ENCODE results near the gene STAT3.

STAT3 gene

DNA sequence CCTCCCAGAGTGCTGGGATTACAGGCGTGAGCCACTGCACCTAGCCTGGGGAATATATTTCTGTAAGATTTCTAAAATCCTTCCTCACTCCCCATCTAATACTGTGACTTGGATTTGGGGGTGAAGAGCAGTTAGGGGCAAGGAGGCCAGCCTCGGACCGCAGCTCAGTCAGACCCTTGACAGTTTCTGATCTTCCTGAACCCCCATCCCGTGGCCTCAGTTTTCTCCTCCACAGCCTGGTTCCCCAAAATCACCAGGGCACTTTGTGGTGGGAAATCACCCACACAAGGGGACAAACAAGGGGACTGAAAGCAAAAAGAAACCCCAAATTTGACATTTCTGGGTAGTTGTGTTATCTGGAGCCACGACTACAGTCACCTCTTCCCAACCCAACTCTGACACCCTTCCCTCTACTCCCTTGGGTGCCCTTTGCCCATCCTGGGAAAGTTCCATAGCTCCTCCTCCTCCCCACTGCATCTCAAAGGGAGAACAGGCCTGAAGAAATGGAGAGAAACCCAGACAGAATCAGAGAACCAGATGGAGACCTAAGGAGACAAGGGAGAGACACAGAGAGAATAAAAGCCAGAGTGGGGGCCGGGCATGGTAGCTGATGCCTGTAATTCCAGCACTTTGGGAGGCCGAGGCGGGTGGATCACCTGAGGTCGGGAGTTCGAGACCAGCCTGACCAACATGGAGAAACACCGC lies 102.7 kb downstream of the STAT3 start:
- no peak overlapping the region for H3K4me2 ChIP-seq (ENCODE audit: insufficient read depth, low read length)
- H3K27me3 ChIP-seq (ENCODE audit: insufficient read depth, low read length, poor library complexity), result peaks cover 36% of the 10 kb centered on the region
- H3K9me3 ChIP-seq (ENCODE audit: insufficient read depth, low read length, severe bottlenecking), result no peaks in the 10 kb centered on the region
- ATAC-seq (ENCODE audit: insufficient read depth, low read depth) (no peak), DNase-seq (no peak)
- H2AFZ ChIP-seq (ENCODE audit: low read depth, low read length), result no peak overlapping the region
- H3K27ac ChIP-seq (ENCODE audit: low read length), result no peak overlapping the region
- TF ChIP-seq, protein P1, sequence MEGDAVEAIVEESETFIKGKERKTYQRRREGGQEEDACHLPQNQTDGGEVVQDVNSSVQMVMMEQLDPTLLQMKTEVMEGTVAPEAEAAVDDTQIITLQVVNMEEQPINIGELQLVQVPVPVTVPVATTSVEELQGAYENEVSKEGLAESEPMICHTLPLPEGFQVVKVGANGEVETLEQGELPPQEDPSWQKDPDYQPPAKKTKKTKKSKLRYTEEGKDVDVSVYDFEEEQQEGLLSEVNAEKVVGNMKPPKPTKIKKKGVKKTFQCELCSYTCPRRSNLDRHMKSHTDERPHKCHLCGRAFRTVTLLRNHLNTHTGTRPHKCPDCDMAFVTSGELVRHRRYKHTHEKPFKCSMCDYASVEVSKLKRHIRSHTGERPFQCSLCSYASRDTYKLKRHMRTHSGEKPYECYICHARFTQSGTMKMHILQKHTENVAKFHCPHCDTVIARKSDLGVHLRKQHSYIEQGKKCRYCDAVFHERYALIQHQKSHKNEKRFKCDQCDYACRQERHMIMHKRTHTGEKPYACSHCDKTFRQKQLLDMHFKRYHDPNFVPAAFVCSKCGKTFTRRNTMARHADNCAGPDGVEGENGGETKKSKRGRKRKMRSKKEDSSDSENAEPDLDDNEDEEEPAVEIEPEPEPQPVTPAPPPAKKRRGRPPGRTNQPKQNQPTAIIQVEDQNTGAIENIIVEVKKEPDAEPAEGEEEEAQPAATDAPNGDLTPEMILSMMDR (IDR thresholded peaks at IDR 0.05; ENCODE audit: borderline replicate concordance, extremely low read depth, low read length, poor library complexity, severe bottlenecking), result no peak
- TF ChIP-seq EZH2 (IDR thresholded peaks at IDR 0.05; ENCODE audit: borderline replicate concordance, low read depth, low read length, severe bottlenecking), result no peak
- H3K9ac ChIP-seq (ENCODE audit: low read depth, low read length), result no peak overlapping the region
- no peak overlapping the region for H3K4me3 ChIP-seq (ENCODE audit: low read depth in 1 of 2, low read length in 2 of 2)
- peaks cover 3% of the 10 kb centered on the region; the same call in 1 of the 2 replicates for H4K20me1 ChIP-seq (ENCODE audit: insufficient read depth, low read length)
- H3K4me1 ChIP-seq (ENCODE audit: insufficient read depth, low read length), result peaks cover 24% of the 10 kb centered on the region
- H3K36me3 ChIP-seq (ENCODE audit: insufficient read depth, low read length), result no peaks in the 10 kb centered on the region
- H3K79me2 ChIP-seq (ENCODE audit: insufficient read depth, low read length), result no peaks in the 10 kb centered on the region

DNA sequence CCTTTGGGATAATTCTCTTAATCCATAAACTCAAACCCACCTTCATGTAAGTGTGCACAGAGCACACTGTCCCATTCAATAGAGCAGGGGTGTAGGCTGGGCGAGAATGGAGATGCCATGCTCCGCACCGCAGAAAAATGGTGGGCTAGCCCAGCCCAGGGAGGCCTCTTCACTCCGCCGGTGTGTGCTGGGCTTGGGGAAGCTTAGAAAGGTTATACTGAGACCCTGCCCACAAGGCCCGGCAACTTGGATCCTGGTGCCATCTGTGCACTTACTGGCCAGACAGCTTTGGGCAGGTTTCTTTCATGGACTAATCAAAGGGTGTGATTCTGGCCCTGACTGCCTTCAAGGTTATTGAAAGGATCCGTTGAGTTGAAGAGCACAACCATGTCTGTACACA lies 103.7 kb downstream of the STAT3 start:
- Histone ChIP-seq H3K27me3 (ENCODE audit: insufficient read depth, low read length, poor library complexity) (peaks cover 34% of the 10 kb centered on the region), H3K79me2 (ENCODE audit: insufficient read depth, low read length) (no peaks in the 10 kb centered on the region), H3K4me2 (ENCODE audit: insufficient read depth, low read length) (no peak overlapping the region), H4K20me1 (ENCODE audit: insufficient read depth, low read length) (peaks cover 3% of the 10 kb centered on the region; the same call in 1 of the 2 replicates), H3K4me1 (ENCODE audit: insufficient read depth, low read length) (peaks cover 24% of the 10 kb centered on the region), H3K9ac (ENCODE audit: low read depth, low read length) (no peak overlapping the region), H3K36me3 (ENCODE audit: insufficient read depth, low read length) (no peaks in the 10 kb centered on the region), H3K4me3 (ENCODE audit: low read depth in 1 of 2, low read length in 2 of 2) (no peak overlapping the region), H2AFZ (ENCODE audit: low read depth, low read length) (no peak overlapping the region), H3K27ac (ENCODE audit: low read length) (no peak overlapping the region), H3K9me3 (ENCODE audit: insufficient read depth, low read length, severe bottlenecking) (no peaks in the 10 kb centered on the region)
- TF ChIP-seq, protein P1 (IDR thresholded peaks at IDR 0.05; ENCODE audit: borderline replicate concordance, extremely low read depth, low read length, poor library complexity, severe bottlenecking), result no peak
- TF ChIP-seq EZH2 (IDR thresholded peaks at IDR 0.05; ENCODE audit: borderline replicate concordance, low read depth, low read length, severe bottlenecking), result no peak
- ATAC-seq (ENCODE audit: insufficient read depth, low read depth) (no peak), DNase-seq (no peak)

DNA sequence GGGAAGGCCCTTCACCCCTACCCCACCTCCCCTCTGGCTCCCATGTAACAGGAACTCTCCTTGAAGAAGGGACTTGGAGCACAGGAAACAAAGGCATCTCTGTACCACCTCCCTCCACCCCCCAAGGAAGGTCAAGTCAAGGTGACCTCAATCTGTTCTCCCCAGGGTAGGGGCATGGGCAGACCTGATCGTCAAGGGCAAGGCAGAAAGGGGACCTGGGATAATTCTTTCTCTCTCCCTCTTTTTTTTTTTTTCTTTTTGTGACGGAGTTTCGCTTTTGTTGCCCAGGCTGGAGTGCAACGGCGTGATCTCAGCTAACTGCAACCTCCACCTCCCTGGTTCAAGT lies 104.2 kb downstream of the STAT3 start:
- no peak overlapping the region for H3K4me2 ChIP-seq (ENCODE audit: insufficient read depth, low read length)
- H4K20me1 ChIP-seq (ENCODE audit: insufficient read depth, low read length), result no peaks in the 10 kb centered on the region
- H3K27ac ChIP-seq (ENCODE audit: low read length), result no peak overlapping the region
- DNase-seq (no peak), ATAC-seq (ENCODE audit: insufficient read depth, low read depth) (no peak)
- H3K4me1 ChIP-seq (ENCODE audit: insufficient read depth, low read length), result peaks cover 20% of the 10 kb centered on the region
- peaks cover 28% of the 10 kb centered on the region for H3K27me3 ChIP-seq (ENCODE audit: insufficient read depth, low read length, poor library complexity)
- H3K9ac ChIP-seq (ENCODE audit: low read depth, low read length), result no peak overlapping the region
- no peaks in the 10 kb centered on the region for H3K79me2 ChIP-seq (ENCODE audit: insufficient read depth, low read length)
- H3K9me3 ChIP-seq (ENCODE audit: insufficient read depth, low read length, severe bottlenecking), result no peaks in the 10 kb centered on the region
- TF ChIP-seq, protein P1 (IDR thresholded peaks at IDR 0.05; ENCODE audit: borderline replicate concordance, extremely low read depth, low read length, poor library complexity, severe bottlenecking), result no peak
- TF ChIP-seq EZH2 (IDR thresholded peaks at IDR 0.05; ENCODE audit: borderline replicate concordance, low read depth, low read length, severe bottlenecking), result no peak
- H2AFZ ChIP-seq (ENCODE audit: low read depth, low read length), result no peak overlapping the region
- H3K36me3 ChIP-seq (ENCODE audit: insufficient read depth, low read length), result no peaks in the 10 kb centered on the region
- no peak overlapping the region for H3K4me3 ChIP-seq (ENCODE audit: low read depth in 1 of 2, low read length in 2 of 2)
